ENCODE data around the gene FBN1. TPM values are rescaled to one million over a fixed set of nuclear protein-coding genes. Genes with fewer than 3 reads are reported as not detected.

Gene FBN1
- total and polyA plus RNA-seq, 7 donors, result 7.7 to 40.6 (median 16.4) TPM

DNA sequence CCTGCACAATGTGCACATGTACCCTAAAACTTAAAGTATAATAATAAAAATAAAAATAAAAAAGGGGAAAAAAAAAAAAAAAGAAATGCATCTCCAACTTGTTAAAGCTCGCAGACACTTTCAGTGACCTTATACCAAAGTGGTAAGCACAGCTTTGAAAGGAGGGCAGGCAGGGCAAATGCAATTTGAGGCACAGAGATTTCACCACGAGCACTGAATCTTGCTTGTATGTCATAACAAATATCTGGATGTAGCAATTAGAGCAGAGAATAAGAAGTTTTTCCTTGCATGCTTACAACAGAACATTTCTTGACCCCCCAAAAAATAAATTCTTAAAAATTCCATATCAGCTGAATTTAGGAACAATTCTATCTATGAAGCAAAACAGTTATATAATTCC lies 66.5 kb downstream of the FBN1 start:
- intact Hi-C loops (cut with DNase I), result no loop called here
- no peak for DNase-seq
- ATAC-seq, result no peak
- H3K36me3 ChIP-seq (ENCODE audit: insufficient read depth in 1 of 2, low read depth in 1 of 2), result no peaks in the 10 kb centered on the region
- 73 to 89% (median 79%) methylated on average over 2 of the region's 2 CpGs for whole genome bisulfite sequencing, 3 donors
- no peaks in the 10 kb centered on the region for H3K27me3 ChIP-seq (ENCODE audit: insufficient read depth in 3 of 3, low read length in 2 of 3)
- H3K9me3 ChIP-seq, result no peaks in the 10 kb centered on the region
- H3K4me3 ChIP-seq, result no peak overlapping the region
- no peaks in the 10 kb centered on the region for H3K4me1 ChIP-seq
- TF ChIP-seq, protein P1, sequence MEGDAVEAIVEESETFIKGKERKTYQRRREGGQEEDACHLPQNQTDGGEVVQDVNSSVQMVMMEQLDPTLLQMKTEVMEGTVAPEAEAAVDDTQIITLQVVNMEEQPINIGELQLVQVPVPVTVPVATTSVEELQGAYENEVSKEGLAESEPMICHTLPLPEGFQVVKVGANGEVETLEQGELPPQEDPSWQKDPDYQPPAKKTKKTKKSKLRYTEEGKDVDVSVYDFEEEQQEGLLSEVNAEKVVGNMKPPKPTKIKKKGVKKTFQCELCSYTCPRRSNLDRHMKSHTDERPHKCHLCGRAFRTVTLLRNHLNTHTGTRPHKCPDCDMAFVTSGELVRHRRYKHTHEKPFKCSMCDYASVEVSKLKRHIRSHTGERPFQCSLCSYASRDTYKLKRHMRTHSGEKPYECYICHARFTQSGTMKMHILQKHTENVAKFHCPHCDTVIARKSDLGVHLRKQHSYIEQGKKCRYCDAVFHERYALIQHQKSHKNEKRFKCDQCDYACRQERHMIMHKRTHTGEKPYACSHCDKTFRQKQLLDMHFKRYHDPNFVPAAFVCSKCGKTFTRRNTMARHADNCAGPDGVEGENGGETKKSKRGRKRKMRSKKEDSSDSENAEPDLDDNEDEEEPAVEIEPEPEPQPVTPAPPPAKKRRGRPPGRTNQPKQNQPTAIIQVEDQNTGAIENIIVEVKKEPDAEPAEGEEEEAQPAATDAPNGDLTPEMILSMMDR (IDR thresholded peaks at IDR 0.05), result no peak
- H3K27ac ChIP-seq, result no peak overlapping the region

DNA sequence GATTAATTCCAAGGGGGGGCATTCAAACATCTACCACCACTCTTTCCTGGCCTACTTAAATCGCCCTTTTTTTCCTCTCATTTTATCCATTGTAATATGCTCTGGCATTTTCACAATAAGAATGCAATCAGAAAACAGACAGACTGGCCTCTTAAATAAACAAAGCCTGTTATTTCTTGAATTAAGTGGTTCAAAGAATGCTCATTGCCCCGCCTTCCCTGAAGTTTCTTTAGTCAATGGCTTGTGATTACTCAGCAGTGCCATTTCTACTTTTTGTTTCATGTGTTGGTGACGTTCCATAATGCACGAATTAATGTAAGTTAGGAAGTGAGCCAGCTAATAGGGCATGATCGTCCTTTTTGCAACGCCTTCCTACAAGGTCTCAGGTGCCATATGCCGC lies 68.0 kb downstream of the FBN1 start:
- no peaks in the 10 kb centered on the region for H3K4me1 ChIP-seq

DNA sequence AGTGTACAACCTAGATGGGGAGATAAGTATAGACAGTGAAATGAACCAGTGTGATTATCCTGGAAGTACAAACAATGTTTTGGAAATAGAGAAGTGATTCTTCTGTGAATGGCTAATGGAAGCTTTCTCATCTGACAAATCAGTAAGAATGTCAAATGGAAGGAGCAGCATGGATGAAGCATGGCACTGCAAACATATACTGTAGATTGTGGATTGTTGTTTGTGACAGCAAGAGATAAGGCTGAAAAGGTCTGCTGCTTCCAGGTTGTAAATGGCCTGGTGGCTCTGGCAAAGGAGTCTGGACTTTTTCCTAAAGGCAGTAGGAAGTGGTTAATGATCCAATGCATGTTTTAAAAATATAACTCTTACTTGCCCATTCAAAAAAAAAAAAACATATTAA lies 71.3 kb downstream of the FBN1 start:
- ATAC-seq (no peak), DNase-seq (no peak)
- Histone ChIP-seq H3K9me3 (no peaks in the 10 kb centered on the region), H3K27ac (no peak overlapping the region), H3K4me3 (no peak overlapping the region), H3K4me1 (no peaks in the 10 kb centered on the region), H3K27me3 (ENCODE audit: insufficient read depth in 3 of 3, low read length in 2 of 3) (no peaks in the 10 kb centered on the region), H3K36me3 (ENCODE audit: insufficient read depth in 1 of 2, low read depth in 1 of 2) (no peaks in the 10 kb centered on the region)
- TF ChIP-seq, protein P1 (IDR thresholded peaks at IDR 0.05), result no peak
- intact Hi-C loops (cut with DNase I), result loop anchor here in 1 of 2 donors (5.0 kb wide), 1 partner anchor 52 kb away; no protein-coding TSS in a partner anchor

More for the DNA sequence above, 68.0 kb downstream of the FBN1 start:
- ATAC-seq (no peak), DNase-seq (no peak)
- WGBS, 3 donors, result 85 to 86% (median 85%) methylated on average over 7 of the region's 7 CpGs
- no peak overlapping the region for H3K4me3 ChIP-seq
- H3K9me3 ChIP-seq, result no peaks in the 10 kb centered on the region
- H3K36me3 ChIP-seq (ENCODE audit: insufficient read depth in 1 of 2, low read depth in 1 of 2), result no peaks in the 10 kb centered on the region
- intact Hi-C loops (cut with DNase I), result no loop called here
- TF ChIP-seq, protein P1 (IDR thresholded peaks at IDR 0.05), result no peak
- no peak overlapping the region for H3K27ac ChIP-seq
- no peaks in the 10 kb centered on the region for H3K27me3 ChIP-seq (ENCODE audit: insufficient read depth in 3 of 3, low read length in 2 of 3)

DNA sequence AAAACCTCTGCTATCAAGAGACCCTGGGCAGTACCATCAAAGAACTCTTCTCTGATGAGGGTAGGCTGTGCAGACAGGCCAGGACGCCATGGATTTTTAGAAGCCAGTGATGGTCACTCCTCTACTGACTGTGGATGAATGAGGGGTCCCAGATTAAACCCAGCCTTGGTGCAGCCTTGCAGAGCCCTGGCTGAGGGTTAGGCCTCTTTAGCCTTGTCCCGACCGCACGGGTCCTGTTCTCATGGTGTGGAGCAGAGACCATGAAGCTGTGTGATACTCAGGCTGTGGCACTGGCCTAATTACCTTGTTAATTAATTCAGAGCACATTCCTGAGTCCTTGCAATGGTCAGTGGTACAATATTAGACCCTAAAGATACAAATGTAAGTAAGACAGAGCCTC lies 71.7 kb downstream of the FBN1 start:
- no peak overlapping the region for H3K4me3 ChIP-seq
- no peak overlapping the region for H3K27ac ChIP-seq
- TF ChIP-seq, protein P1 (IDR thresholded peaks at IDR 0.05), result no peak
- intact Hi-C loops (cut with DNase I), result loop anchor here in 1 of 2 donors (5.0 kb wide), 1 partner anchor 51 kb away; no protein-coding TSS in a partner anchor
- WGBS, 3 donors, result 88 to 90% (median 89%) methylated on average over 4 of the region's 4 CpGs
- ATAC-seq (no peak), DNase-seq (no peak)
- H3K9me3 ChIP-seq, result no peaks in the 10 kb centered on the region
- no peaks in the 10 kb centered on the region for H3K4me1 ChIP-seq
- no peaks in the 10 kb centered on the region for H3K36me3 ChIP-seq (ENCODE audit: insufficient read depth in 1 of 2, low read depth in 1 of 2)
- H3K27me3 ChIP-seq (ENCODE audit: insufficient read depth in 3 of 3, low read length in 2 of 3), result no peaks in the 10 kb centered on the region

DNA sequence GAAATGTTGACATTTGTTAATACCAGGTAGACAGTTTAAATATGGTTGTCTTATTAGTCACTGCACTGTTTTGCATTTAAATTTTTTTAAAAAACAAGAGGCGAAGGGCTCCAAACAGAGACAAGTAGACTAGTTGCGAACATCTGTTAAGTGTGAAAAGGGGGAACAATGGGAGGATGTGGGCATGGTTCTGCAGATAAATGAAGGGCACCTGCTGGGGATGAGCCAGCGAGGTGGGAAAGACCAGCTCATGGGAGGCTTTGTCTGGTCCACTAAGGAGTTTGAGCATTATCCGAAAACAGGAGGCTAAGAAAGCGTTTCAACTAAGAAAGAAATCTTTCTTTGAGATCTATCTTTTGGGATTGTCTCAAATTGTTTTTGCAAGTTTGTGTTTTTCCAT lies 72.7 kb downstream of the FBN1 start:
- DNase-seq, result no peak

More for the DNA sequence above, 72.7 kb downstream of the FBN1 start:
- no peaks in the 10 kb centered on the region for H3K4me1 ChIP-seq
- no peaks in the 10 kb centered on the region for H3K36me3 ChIP-seq (ENCODE audit: insufficient read depth in 1 of 2, low read depth in 1 of 2)
- no peak overlapping the region for H3K27ac ChIP-seq
- H3K4me3 ChIP-seq, result no peak overlapping the region
- H3K27me3 ChIP-seq (ENCODE audit: insufficient read depth in 3 of 3, low read length in 2 of 3), result no peaks in the 10 kb centered on the region
- intact Hi-C loops (cut with DNase I), result loop anchor here in 1 of 2 donors (5.0 kb wide), 1 partner anchor 51 kb away; no protein-coding TSS in a partner anchor
- 90 to 92% (median 92%) methylated on average over 5 of the region's 5 CpGs for WGBS, 3 donors
- no peaks in the 10 kb centered on the region for H3K9me3 ChIP-seq
- TF ChIP-seq, protein P1 (IDR thresholded peaks at IDR 0.05), result no peak
- ATAC-seq, result no peak
